Medulla oblongata (tissue), 1 donor: ENCODE results near the gene PDCD6IP.
"Not testable (repeated sequence)": the region's sequence is repeated elsewhere in the genome, so short reads cannot be mapped to it uniquely, and the experiment has no call there.

ENCODE experiments used
- DNase-seq: peaks from one replicate; pipeline ENCODE4 v3.0.0-alpha.2; 2015; ENCODE audit errors: extremely low spot score

The PDCD6IP gene

DNA sequence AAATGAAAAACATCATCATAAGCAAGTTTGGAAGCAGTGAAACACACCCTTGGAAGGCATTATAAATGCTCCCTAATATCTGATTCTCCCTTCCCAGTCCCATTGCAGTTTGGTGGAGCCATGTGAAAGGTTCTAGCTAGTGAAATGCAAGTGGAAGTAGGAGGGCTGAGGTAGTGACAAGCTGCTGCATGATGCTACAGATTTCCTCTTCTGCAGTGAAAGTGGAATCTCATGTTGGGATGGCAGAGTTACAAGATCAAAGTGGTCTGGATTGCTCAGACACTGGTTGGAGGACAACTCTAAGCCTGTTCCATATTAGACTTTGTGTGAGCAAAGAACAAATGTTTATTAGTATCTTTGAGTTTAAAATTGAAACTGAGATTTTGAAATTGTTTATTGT is 3.3 kb upstream of the PDCD6IP start:
- no peak for DNase-seq

DNA sequence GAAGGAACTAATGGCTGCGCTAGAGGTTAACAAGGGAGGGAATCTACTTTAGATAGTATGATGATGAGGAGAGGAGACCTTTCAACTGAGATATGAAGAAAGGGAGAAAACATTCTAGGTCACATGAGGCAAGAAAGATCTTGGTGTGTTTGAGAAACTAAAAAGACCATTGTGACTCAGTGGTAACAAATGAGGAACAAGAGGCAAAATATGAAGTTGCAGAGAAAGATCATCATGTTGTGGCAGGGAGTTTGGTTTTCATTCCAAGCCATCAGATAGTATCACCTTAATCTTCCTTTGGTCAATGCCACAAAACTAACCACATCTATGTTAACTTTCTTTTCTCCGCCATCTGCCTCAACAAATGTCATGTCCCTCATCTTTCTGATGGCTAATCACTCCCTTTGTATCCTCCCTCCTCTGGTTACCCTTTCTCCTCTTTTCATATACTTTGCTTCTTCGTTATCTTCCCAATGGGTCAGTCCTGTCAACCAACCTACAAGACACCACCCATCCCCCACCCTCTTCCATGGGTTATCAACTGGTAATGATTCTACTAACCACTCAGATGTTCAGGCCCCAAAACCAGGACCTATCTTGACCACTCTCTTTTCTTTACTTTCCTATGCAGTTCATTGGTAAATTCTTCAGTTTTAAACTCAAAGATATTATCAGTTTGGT is 2.4 kb upstream of the PDCD6IP start:
- no peak for DNase-seq

DNA sequence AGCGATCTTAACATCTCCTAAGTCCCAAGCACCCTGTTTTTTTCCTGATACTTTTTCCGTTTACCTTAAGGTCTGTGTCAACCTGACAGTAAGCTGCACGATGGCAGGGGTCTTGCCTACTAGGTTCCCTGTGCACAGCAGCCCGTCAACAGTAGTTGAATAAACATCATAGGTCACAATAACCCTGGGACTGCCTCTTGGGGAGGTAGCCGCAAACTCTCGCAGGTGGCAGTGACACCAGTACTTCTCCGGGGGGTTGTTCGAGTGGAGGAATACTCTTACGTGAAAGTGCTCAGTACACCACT is 365 bp upstream of the PDCD6IP start:
- DNase-seq = no peak

DNA sequence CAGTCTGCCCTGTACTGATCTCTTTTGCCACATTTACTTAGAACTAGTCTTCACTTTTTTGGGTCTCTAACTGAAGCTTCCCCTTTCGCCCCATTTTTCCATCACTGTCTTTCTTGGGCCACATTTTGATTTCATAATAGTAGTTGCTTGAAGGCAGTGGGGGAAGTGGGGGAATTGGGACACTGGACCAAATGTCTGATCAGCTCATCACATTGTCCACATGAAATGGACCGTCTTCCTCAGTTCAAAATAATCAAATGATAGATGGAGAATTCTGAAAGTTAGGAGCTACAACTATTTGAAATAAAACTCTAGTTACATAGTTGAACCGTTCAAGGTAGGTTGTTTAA is 747 bp downstream of the PDCD6IP start:
- DNase-seq = no peak

DNA sequence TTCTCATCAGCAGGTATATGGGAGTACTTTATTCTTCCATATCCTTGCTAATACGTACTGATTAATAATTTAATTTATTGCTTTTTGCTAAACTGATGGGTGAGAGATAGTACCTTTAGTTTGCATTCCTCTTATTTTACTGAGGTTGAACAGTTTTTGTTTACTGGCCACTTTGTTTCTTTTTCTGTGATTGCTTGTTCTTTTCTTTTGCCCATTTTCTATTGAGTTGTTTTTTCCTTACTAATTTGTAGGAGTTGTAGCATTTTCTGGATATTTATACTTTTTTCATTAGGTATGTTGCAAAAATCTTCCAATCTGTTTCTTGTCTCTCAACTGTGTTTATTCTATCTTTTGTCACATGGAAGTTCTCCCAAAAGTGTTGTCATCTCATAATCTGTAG is 4.8 kb downstream of the PDCD6IP start:
- no peak for DNase-seq

DNA sequence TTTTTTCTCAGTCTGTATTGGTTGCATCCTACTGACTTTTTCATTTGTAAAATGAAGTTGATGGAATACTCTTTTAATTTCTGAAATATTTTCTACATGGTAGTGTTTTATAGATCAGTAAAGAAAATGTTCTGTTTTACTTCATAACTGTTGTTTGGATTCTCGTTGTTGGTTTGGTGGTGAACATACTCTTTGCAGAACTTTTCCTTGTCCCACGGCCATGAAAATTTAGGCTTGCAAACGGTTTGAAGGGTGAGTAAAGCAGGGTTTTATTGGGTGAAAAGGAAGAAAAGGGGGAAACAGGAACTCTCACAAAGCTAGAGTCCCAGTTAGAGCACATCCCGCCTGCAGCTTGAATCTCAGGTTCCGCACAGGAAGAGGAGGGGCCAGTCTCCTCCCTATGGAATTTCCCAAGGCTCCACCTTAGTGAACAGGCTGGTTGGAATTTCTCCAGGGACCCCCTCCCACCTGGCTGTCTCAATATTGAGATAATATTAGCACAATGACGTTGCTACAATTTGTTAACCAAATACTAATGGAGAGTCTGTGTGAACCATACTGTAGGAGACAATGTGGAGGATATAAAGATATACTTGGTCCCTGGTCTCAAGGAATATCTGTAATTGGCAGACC is 5.6 kb downstream of the PDCD6IP start:
- DNase-seq = no peak

DNA sequence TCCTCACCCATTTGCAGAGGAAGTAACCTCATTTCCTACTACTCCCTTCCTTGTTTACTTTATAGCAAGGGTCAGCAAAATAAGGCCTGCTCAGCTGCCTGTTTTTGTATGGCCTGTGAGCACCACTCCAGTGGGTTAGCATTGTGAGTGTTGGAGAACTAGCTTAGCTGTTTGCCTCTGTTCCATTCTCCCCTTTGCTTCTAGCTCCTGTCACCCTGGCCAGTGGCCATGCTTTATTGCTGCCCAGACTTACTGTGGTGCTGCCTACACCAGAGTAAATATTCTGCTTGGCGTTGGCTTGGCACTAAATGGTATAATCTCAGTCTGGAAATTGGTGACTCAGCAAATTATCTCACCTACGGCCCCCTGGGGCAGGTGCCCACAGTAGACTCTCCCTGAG is 8.8 kb downstream of the PDCD6IP start:
- DNase-seq = no peak

DNA sequence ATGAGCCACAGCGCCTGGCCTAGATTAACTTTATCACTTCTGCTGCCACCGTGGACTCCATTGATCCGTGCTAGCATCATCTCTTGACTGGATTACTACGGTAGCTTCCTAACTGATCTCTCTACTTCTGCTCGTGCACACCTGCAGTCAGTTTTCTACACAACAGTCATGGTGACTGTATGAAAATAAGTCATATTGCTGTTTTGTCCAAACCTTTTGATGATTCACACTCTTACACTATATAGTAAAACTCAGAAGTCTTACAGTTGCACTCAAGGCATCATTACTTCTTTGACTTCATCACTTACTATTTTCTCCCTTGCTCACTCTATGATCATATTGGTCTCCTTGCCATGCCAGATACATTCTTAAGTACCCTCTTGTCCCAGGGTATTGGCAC is 10.1 kb downstream of the PDCD6IP start:
- no peak for DNase-seq

DNA sequence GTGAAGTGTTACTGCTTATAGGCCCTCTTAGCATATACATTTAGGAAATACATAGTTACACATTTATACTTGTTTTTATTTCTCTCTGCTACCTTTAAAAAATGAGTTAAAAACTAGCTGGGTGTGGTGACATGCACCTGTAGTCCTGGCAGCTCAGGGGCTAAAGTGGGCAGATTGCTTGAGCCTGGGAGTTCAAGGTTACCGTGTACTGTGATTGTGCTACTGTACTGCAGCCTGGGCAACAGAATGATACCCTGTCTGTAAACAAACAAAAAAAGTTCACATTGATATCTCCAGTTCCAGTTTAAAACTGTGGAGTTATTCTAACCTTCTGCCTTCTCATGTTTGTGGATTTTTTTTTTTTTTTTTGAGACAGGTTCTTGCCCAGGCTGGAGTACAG is 12.1 kb downstream of the PDCD6IP start:
- DNase-seq = no peak

DNA sequence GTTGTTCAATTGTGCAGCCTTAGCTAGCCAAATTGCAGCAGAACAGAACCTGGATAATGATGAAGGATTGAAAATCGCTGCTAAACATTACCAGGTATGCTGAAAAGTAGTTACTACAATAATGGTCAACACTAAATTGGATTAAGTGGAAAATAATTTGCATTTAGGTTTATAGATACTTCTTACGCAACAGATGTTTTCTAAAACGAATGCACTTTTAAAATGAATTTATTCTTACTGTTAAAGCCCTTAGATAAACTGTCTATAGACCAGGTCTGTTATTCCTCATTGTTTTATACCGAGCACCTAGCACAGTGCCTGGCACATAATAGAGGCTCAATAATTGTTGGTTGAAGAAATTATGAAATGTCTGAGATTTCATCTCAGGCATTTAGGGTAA is 23.6 kb downstream of the PDCD6IP start:
- no peak for DNase-seq

DNA sequence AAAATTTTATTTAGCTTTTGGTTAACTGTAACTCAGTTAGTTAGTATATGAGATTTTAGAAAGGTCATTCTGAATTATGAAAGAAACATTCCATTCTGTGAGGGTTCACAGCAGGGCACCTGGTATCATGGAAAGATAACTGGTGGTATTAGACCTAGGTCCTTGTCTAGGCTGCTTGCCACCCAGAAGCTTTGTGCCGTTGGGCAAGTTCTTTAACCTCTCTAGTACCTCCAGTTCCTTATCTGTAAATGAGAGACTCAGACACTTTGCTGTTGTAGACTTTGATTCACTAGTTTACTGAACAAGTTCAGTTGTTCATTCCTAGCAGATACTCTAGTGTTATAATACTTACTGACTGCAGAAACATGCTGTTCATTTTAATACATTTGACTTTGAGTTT is 25.4 kb downstream of the PDCD6IP start:
- DNase-seq = no peak

DNA sequence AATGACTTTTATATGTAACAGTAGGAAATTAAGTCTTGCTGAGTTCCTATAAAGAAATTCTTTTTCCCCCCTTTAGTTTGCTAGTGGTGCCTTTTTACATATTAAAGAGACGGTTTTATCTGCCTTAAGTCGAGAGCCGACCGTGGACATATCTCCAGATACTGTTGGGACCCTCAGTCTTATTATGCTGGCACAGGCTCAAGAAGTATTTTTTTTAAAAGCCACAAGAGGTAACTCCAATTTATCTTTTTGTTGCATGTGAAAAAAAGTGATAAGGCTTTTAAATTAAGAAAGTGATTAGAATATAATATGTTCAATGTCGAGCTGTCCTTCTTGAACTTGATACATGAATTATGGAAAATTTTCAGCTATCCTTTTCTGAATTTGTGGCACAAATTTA is 26.7 kb downstream of the PDCD6IP start:
- DNase-seq = no peak

DNA sequence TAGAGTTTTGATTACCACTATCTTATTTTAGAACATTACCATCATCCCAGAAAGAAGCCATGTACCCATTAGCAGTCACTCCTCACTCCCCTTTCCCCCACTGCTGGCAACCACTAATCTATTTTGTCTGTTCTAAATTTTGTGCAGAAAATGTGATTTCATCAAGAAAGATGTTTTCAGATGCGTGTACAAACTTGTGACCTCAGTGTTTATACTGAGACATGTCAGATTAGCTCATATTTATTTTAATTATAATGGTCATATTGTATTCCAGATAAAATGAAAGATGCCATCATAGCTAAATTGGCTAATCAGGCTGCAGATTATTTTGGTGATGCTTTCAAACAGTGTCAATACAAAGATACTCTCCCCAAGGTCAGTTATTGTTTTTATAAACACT is 27.8 kb downstream of the PDCD6IP start:
- DNase-seq = no peak

DNA sequence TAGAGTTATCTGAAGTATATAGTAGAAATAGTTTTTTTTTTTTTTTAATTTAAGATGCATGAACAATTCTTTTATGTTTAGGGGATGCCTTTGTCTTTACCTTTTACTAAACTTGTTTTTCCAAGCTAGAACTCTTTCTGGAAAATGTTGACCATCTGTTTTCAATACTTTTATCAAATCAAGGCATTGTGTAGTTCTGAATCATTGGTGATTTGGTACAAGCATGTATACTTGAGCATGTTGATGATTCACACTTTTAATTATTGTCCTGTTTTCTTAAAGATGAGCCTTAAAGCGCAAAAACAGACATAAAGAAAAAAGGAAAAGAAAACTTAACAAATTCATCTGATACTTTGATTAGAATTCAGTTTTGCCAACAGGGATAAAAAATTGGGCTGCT is 28.3 kb downstream of the PDCD6IP start:
- no peak for DNase-seq

DNA sequence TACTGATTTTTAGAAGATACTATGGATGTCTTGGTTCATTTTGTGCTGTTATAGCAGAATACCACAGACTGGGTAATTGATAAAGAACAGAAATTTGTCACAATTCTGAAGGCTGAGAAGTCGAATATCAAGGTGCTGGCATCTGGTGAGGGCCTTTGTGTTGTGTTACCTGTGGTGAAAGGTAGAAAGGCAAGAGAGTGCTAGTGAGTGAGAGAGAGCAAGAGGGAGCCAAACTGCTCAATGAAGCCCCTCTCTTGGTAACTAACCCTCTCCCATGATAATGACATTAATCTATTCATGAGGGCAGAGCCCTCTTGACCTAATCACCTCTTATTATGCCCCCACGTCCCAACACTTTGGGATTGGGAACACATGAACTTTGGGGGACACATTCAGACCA is 31.3 kb downstream of the PDCD6IP start:
- no peak for DNase-seq

DNA sequence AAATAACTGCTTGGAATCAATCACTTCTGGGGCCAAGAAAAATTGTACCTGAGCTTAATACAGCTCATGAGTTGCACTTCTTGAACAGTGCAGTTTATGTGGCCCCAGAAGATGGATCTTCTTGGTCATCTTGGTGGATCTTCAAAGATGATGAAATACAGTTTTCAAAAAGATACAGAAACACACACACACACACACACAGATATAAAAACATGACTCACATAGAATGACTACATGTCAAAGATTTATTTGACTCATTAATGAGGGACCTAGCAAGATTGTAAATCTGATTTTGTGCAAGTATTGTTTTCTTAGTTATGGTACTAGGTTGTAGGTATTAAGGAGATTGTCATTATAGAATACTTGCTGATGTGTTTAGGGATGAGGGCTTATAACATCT is 32.6 kb downstream of the PDCD6IP start:
- no peak for DNase-seq

DNA sequence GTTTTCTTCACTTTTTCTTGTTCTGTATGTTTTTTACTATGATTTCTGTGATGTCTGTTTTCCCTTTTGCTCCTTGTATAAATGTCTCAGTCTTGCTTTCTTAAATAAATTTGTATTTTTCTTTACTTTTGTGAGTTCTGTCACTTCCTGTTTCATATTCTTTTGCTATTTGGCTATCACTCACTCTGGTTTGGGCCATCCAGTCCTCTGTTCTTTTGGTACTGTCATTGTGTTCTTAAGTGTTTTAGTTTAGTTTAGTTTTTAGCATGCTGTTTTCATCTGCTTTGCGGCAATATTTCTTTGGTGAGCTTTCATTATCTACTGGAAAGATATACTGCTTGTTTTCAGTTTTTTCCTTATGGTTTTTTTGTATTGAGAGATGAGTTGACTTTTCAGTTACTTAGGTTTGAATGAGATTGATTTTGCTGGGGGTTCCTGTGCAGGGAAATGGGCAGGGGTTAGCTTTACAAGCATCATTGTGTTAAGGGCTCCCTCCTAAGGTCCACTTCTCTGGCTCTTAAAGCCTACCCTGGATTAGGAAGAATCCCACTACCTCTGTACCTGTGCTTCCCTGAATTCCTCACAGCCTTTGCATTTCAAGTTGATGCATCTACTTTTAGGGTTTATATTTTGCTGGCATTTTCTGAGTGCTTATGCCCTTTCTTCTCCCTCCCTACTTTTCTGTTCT is 35.1 kb downstream of the PDCD6IP start:
- no peak for DNase-seq

DNA sequence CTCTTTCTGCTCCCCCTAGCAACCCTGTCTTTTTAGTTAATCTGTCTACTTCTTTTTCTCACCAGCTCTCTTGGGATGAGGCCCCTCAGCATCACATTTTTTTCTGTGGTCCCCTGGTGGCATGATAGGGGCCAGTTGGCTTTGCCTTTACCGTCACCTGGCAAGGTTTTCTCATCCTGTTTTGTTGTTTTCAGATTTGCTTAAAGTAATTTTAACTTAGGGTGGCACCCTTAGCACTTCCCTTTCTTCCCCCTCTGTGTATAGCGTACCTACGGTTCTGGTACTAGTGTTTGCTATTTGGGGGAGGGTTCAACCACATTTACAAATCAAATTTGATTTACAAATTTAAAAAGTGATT is 35.6 kb downstream of the PDCD6IP start:
- DNase-seq = no peak

DNA sequence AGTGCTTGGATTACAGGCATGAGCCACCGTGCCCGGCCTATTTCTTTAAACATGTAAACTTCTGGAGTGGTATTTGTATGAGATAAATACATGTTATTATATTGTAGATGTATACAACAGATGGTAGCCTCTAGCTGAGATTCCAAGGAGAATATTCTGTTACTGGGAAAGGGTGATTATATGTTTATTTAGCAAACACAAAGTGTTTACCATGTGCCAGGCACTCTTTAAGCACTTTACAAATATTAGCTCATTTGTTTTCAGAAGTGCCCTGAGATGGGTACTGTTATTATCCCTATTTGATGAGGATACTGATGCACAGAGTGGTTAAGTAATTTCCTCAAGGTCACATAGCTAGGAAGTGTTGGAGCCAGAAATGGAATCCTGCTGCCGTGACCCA is 38.8 kb downstream of the PDCD6IP start:
- not testable (repeated sequence) for DNase-seq

DNA sequence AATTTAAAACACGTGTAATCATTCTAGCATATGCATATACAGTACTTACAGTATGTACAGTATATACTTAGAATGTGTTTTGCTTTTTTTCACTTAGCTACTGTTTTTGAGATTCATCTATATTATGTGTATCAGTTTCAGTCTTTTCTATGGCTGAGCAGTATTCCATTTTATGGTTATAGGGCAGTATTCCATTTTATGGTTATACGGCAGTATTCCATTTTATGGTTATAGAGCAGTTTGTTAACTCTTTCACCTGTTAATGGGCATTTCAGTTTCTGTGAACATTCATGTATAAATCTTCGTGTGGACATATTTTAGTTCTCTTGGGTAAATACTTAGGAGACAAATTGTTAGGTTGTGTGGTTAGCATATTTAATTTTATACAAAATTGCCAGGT is 40.9 kb downstream of the PDCD6IP start:
- no peak for DNase-seq

DNA sequence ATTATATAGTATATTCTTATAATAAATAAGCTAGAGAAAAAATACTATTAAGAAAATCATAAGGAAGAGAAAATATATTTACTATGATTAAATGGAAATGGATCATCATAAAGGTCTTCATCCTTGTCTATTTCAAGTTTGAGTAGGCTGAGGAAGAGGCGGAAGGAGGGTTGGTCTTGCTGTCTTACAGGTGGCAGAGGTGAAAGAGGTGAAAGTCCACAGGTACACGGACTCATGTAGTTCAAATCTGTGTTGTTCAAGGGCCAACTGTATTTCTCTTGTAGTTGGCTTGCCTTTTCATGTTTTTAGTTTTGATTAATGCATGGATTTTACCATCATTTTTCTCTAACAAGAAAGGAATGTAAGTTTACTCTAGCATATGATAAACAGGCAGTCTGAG is 41.7 kb downstream of the PDCD6IP start:
- no peak for DNase-seq

DNA sequence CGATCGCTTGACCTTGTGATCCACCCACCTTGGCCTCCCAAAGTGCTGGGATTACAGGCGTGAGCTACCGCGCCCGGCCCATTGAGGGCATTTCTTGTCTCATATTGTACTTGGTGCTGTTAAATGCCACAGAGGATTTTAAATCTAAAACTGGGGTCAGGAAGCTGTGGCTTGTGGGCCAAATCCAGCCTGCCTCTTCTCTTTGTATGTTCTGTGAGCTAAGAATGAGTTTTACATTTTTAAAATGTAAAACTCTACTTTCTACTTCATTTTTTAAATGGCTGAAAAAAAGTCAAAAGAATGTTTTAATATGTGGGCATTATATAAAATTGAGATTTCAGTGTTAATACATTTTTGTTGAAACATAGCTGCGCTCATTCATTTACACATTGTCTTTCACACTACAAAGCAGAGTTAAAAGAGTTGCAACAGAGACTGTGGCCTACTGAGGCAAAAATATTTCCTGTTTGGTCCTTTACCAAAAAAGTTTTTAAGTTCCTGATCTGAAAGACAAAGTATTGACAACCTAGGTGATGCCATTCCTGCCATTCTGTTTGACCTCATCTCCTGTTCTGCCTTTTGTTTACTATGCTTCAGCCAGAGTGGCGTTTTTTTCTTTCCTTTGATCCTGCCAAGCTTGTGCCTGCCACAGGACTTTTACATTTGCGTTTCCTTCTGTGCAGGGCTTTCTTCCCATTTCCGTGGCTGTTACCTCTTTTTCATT is 50.4 kb downstream of the PDCD6IP start:
- no peak for DNase-seq

DNA sequence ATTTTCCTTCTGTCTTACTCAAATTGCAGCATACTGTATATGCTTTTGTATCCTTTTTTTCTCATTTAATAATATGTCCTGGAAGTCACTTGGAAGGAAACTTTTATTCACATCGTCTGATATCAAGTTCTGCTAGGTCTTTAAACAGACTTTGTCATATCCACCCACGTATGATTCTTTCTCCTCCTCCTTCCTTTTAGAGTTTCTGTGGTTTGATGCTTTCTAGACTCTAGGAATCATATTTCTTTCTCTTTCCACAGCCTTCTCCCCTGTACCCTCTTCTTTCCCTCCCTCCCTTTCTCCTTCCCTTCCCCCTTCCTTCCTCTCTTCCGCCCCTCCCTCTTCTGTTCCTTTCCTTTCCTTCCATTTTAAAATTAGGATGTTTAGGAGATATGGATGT is 52.2 kb downstream of the PDCD6IP start:
- not testable (repeated sequence) for DNase-seq
